GM23338 (cell line): ENCODE data around the gene UBC.
A peak's percentile ranks its signal among the peaks of the same experiment; 100 is the strongest.

ENCODE experiments used
- CREB1 ChIP-seq: fragments of 250-450 bp; sonication (Bioruptor Pico); IDR thresholded peaks from 2 replicates; pipeline ENCODE4 v1.5.0; 2020; ENCODE audit warnings: low read depth, mild to moderate bottlenecking, moderate library complexity
- EZH2 ChIP-seq: fragments of 200-600 bp; sonication (generic); IDR thresholded peaks from one replicate; pipeline ENCODE4 v1.8.0; 2017; ENCODE audit warnings: antibody characterized with exemption, mild to moderate bottlenecking, low read depth; ENCODE audit not compliant: unreplicated experiment
- EZH2phosphoT487 ChIP-seq: fragments of 200-600 bp; sonication (generic); IDR thresholded peaks from one replicate; pipeline ENCODE4 v1.8.1; 2018; ENCODE audit warnings: antibody characterized with exemption; ENCODE audit not compliant: unreplicated experiment
- JUNB ChIP-seq: IDR thresholded peaks from one replicate; pipeline ENCODE4 v1.6.1; 2016; ENCODE audit warnings: antibody characterized with exemption; ENCODE audit not compliant: unreplicated experiment
- NANOG ChIP-seq: IDR thresholded peaks from 2 replicates; pipeline ENCODE4 v1.6.1; 2016; ENCODE audit warnings: antibody characterized with exemption, borderline replicate concordance
- POLR2AphosphoS5 ChIP-seq: IDR thresholded peaks from 2 replicates; pipeline ENCODE4 v1.6.1; 2016; ENCODE audit warnings: antibody characterized with exemption, low read depth
- STAT1 ChIP-seq: IDR thresholded peaks from one replicate; pipeline ENCODE4 v1.6.1; 2016; ENCODE audit warnings: antibody characterized with exemption; ENCODE audit not compliant: unreplicated experiment
- ZNF114 ChIP-seq: fragments of 250-450 bp; sonication (Bioruptor Pico); IDR thresholded peaks from 2 replicates; pipeline ENCODE4 v1.5.0; 2020; ENCODE audit warnings: mild to moderate bottlenecking, moderate library complexity
- ZNF331 ChIP-seq: fragments of 250-450 bp; sonication (Bioruptor Pico); IDR thresholded peaks from 2 replicates; pipeline ENCODE4 v1.5.0; 2020; ENCODE audit warnings: low read depth, mild to moderate bottlenecking, moderate library complexity
- TF ChIP-seq, protein P1 (sequence below), 2 experiments: fragments of 200-600 bp in 1 of 2; sonication (generic) in 1 of 2; conservative IDR thresholded peaks; 2 replicates each; pipeline versions ENCODE4 v1.5.1 to v1.6.1; 2016 to 2017; ENCODE audit warnings: antibody characterized with exemption in 2 of 2, low read depth in 2 of 2, mild to moderate bottlenecking in 2 of 2, moderate library complexity in 1 of 2
- TF ChIP-seq, protein P2 (sequence below): IDR thresholded peaks from one replicate; pipeline ENCODE4 v1.6.1; 2018; ENCODE audit warnings: antibody characterized with exemption; ENCODE audit not compliant: unreplicated experiment
- TF ChIP-seq, protein P3 (sequence below): IDR thresholded peaks from 2 replicates; pipeline ENCODE4 v1.6.1; 2016; ENCODE audit warnings: antibody characterized with exemption
- TF ChIP-seq, protein P4 (sequence below): fragments of 250-450 bp; sonication (Bioruptor Pico); IDR thresholded peaks from 2 replicates; pipeline ENCODE4 v1.5.0; 2020; ENCODE audit warnings: mild to moderate bottlenecking, moderate library complexity

DNA sequence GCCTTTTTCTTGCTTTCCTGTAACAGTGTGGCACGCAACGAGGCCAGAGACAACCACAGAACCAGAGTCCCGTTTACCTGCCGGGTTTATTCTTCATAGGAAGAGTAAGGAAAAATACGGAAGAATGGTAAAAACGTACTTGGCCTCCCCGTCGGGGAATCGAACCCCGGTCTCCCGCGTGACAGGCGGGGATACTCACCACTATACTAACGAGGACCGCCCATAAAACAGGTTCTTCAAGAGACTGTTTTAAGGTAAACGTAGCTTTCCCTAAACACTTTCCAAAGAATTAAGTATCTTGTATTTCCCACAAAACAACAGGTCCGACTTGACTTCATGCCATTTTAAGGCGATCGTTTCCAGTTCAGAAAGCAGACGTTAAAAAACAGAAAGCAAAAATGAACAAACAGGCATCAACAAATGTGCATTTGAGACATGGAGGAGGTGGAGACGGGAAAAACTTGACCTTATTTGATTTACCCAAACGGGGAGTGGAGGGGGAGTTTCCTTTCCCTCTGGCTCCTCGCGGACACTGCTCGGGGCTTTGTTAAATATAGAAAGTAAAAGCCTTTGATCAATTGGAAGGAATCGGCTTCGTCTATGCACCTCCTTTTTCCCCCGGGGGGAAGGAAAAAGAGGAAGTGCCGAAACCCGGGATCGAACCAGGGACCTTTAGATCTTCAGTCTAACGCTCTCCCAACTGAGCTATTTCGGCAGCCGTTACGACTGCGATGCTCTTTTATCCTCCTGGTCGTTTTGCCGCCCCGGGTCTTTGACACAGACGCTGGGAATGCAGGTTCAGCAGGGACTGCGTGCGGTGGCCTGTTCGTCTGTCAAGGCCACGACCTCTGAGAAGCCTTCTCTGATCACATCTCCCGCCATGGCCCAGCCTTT, 13.0 kb upstream of the UBC start:
- TF ChIP-seq EZH2phosphoT487 = no peak
- TF ChIP-seq, protein P1, sequence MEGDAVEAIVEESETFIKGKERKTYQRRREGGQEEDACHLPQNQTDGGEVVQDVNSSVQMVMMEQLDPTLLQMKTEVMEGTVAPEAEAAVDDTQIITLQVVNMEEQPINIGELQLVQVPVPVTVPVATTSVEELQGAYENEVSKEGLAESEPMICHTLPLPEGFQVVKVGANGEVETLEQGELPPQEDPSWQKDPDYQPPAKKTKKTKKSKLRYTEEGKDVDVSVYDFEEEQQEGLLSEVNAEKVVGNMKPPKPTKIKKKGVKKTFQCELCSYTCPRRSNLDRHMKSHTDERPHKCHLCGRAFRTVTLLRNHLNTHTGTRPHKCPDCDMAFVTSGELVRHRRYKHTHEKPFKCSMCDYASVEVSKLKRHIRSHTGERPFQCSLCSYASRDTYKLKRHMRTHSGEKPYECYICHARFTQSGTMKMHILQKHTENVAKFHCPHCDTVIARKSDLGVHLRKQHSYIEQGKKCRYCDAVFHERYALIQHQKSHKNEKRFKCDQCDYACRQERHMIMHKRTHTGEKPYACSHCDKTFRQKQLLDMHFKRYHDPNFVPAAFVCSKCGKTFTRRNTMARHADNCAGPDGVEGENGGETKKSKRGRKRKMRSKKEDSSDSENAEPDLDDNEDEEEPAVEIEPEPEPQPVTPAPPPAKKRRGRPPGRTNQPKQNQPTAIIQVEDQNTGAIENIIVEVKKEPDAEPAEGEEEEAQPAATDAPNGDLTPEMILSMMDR (conservative IDR thresholded peaks at IDR 0.05; ENCODE audit: low read depth in 2 of 2) = no peak
- no peak for TF ChIP-seq EZH2
- no peak for TF ChIP-seq POLR2AphosphoS5
- TF ChIP-seq CREB1 = peak; percentile 67
- TF ChIP-seq ZNF331 (CRISPR knock-in tag) = no peak
- TF ChIP-seq, protein P2, sequence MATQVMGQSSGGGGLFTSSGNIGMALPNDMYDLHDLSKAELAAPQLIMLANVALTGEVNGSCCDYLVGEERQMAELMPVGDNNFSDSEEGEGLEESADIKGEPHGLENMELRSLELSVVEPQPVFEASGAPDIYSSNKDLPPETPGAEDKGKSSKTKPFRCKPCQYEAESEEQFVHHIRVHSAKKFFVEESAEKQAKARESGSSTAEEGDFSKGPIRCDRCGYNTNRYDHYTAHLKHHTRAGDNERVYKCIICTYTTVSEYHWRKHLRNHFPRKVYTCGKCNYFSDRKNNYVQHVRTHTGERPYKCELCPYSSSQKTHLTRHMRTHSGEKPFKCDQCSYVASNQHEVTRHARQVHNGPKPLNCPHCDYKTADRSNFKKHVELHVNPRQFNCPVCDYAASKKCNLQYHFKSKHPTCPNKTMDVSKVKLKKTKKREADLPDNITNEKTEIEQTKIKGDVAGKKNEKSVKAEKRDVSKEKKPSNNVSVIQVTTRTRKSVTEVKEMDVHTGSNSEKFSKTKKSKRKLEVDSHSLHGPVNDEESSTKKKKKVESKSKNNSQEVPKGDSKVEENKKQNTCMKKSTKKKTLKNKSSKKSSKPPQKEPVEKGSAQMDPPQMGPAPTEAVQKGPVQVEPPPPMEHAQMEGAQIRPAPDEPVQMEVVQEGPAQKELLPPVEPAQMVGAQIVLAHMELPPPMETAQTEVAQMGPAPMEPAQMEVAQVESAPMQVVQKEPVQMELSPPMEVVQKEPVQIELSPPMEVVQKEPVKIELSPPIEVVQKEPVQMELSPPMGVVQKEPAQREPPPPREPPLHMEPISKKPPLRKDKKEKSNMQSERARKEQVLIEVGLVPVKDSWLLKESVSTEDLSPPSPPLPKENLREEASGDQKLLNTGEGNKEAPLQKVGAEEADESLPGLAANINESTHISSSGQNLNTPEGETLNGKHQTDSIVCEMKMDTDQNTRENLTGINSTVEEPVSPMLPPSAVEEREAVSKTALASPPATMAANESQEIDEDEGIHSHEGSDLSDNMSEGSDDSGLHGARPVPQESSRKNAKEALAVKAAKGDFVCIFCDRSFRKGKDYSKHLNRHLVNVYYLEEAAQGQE = no peak
- TF ChIP-seq NANOG = no peak
- no peak for TF ChIP-seq STAT1
- TF ChIP-seq JUNB = no peak
- TF ChIP-seq, protein P3, sequence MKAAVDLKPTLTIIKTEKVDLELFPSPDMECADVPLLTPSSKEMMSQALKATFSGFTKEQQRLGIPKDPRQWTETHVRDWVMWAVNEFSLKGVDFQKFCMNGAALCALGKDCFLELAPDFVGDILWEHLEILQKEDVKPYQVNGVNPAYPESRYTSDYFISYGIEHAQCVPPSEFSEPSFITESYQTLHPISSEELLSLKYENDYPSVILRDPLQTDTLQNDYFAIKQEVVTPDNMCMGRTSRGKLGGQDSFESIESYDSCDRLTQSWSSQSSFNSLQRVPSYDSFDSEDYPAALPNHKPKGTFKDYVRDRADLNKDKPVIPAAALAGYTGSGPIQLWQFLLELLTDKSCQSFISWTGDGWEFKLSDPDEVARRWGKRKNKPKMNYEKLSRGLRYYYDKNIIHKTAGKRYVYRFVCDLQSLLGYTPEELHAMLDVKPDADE = no peak
- TF ChIP-seq, protein P4, sequence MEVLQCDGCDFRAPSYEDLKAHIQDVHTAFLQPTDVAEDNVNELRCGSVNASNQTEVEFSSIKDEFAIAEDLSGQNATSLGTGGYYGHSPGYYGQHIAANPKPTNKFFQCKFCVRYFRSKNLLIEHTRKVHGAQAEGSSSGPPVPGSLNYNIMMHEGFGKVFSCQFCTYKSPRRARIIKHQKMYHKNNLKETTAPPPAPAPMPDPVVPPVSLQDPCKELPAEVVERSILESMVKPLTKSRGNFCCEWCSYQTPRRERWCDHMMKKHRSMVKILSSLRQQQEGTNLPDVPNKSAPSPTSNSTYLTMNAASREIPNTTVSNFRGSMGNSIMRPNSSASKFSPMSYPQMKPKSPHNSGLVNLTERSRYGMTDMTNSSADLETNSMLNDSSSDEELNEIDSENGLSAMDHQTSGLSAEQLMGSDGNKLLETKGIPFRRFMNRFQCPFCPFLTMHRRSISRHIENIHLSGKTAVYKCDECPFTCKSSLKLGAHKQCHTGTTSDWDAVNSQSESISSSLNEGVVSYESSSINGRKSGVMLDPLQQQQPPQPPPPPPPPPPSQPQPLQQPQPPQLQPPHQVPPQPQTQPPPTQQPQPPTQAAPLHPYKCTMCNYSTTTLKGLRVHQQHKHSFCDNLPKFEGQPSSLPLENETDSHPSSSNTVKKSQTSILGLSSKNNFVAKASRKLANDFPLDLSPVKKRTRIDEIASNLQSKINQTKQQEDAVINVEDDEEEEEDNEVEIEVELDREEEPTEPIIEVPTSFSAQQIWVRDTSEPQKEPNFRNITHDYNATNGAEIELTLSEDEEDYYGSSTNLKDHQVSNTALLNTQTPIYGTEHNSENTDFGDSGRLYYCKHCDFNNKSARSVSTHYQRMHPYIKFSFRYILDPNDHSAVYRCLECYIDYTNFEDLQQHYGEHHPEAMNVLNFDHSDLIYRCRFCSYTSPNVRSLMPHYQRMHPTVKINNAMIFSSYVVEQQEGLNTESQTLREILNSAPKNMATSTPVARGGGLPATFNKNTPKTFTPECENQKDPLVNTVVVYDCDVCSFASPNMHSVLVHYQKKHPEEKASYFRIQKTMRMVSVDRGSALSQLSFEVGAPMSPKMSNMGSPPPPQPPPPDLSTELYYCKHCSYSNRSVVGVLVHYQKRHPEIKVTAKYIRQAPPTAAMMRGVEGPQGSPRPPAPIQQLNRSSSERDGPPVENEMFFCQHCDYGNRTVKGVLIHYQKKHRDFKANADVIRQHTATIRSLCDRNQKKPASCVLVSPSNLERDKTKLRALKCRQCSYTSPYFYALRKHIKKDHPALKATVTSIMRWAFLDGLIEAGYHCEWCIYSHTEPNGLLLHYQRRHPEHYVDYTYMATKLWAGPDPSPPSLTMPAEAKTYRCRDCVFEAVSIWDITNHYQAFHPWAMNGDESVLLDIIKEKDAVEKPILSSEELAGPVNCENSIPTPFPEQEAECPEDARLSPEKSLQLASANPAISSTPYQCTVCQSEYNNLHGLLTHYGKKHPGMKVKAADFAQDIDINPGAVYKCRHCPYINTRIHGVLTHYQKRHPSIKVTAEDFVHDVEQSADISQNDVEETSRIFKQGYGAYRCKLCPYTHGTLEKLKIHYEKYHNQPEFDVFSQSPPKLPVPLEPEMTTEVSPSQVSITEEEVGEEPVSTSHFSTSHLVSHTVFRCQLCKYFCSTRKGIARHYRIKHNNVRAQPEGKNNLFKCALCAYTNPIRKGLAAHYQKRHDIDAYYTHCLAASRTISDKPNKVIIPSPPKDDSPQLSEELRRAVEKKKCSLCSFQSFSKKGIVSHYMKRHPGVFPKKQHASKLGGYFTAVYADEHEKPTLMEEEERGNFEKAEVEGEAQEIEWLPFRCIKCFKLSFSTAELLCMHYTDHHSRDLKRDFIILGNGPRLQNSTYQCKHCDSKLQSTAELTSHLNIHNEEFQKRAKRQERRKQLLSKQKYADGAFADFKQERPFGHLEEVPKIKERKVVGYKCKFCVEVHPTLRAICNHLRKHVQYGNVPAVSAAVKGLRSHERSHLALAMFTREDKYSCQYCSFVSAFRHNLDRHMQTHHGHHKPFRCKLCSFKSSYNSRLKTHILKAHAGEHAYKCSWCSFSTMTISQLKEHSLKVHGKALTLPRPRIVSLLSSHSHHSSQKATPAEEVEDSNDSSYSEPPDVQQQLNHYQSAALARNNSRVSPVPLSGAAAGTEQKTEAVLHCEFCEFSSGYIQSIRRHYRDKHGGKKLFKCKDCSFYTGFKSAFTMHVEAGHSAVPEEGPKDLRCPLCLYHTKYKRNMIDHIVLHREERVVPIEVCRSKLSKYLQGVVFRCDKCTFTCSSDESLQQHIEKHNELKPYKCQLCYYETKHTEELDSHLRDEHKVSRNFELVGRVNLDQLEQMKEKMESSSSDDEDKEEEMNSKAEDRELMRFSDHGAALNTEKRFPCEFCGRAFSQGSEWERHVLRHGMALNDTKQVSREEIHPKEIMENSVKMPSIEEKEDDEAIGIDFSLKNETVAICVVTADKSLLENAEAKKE = no peak
- peak; percentile 35; the same call in 1 of the 2 replicates for TF ChIP-seq ZNF114 (CRISPR knock-in tag)
